NCI-H526 (cell line): ENCODE measurements around the gene ITGAD.

Experiments used
- DNase-seq, 2 experiments: peaks; one replicate each; lab custom pipeline; 2025; lab: John Stamatoyannopoulos, UW

The ITGAD gene

DNA sequence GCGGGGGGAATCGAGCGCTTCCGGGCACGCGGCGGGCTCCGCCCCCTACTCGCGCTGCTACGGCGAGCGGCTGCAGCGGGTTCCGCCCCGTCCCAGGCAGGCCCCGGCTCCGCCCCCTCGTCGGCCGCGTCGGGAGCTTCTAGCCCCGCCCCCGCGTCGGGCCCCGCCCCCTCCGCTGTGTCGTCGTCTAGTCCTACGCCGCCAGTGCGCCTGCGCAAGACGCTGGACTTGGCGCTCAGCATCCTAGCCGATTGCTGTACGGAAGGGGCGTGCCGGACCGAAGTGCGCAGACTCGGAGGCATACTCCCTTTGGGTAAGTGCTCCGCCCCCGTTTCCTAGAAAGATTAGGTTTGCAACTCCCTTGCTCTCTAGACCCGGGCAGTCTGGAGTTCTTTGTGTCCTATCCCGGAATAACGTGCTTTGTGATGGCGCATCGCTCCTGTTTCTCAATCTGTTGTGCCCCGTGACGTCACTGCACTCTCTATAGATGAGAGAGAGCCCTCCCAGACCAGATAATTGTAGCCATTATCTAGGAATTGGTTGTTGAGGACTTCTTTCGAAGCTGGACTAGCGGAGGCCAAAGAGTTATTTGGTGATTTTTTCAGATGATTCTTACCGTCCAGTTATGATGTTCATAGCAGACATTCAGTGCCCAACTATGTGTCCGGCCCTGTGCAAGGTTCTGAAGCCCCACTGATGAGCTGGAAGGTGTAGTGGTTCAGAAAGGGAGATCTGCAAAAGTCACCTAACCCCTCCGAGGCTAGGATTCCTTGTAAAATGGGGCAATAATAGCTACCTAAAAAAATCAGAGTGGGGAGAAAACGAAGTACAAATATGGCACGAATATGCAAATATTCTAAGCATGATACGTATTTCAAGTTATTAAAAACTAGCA, 66.8 kb downstream of the ITGAD start:
- peak; percentile 96 to 99 for DNase-seq

GRCh38 chr16:31460582-31461002, 67.5 kb downstream of the ITGAD start:
- peak in 1 of 2 experiments; percentile 48 for DNase-seq

DNA sequence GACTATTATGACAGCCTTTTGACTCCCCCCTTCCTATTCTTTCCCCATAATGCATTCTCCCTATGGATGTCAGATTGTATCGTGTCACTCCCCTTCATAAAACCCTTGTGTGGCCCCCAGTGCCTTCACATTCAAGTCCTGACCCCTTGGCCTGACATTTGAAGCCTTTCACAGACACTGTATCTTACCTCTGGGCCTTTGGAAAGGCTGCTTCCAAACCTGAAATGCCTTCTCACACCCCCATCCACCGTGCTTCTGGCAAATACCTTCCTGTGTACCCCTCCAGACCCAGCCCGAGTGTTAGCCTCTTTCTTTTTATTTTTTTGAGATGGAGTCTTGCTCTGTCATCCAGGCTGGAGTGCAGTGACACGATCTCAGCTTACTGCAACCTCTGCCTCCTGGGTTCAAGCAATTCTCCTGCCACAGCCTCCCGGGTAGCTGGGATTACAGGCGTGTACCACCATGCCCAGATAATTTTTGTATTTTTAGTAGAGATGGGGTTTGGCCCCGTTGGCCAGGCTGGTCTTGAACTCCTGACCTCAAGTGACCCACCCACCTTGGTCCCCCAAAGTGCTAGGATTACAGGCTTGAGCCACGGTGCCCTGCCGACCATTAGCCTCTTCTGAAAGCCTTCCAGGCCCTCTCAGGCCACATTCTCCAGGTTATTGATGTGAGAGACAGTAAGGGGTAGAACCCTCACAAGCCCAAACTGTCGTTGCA, 68.2 kb downstream of the ITGAD start:
- no peak for DNase-seq

- no peak for DNase-seq
Observed at GRCh38 chr16:31461921-31462804, 69.0 kb downstream of the ITGAD start.

DNA sequence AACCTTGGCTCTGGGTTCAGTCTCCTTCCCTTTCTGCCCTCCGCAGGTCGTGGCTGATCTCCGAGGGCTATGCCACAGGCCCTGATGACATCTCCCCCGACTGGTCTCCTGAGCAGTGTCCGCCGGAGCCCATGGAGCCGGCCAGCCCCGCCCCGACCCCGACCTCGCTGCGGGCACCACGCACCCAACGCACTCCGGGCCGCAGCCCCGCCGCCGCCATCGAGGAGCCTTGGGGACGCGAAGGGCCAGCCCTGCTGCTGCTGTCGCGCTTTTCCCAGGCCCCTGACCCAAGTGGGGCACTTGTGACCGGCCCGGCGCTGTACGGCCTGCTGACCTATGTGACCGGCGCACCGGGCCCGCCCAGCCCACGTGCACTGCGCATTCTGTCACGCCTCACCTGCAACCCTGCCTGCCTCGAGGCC, 71.2 kb downstream of the ITGAD start:
- DNase-seq: no peak

DNA sequence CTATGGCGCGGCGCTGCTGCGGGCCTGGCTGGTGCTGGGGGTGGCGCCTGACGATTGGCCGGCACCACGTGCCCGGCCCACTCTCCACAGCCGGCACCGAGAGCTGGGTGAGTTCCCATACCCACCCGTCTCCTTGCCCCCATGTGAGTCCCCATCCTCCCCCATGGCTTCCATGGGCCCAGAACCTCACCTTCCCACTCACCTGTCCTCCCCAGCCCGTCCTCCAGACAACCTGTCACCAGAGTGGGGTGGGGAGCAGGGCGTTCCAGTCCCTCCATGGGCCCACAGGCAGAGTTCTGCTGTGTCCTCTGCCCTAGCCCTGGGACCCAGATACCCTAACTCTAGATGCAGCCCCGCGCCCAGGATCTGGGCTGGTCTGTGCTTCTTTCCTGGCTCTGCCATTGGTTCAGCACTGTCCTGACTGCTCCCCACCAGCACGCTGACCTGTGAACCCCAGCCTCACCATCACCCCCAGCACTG, 71.7 kb downstream of the ITGAD start:
- no peak for DNase-seq

DNA sequence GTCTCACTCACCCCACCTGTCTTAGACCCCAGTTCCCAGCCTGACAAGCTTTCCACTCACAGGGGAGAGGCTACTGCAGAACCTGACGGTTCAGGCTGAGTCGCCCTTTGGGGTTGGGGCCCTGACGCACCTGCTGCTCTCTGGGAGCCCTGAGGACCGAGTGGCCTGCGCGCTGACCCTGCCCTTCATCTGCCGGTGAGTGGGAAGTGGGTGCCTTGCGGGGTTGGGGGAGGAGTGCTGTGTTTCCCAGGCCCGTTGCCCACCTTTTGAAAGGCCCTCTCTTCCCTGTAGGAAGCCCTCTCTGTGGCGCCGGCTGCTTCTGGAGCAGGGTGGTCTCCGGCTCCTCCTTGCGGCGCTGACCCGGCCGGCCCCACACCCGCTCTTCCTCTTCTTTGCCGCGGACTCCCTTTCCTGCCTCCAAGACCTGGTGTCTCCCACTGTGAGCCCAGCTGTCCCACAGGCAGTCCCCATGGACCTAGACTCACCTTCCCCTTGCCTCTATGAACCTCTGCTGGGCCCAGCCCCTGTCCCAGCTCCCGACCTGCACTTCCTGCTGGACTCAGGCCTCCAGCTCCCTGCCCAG, 72.7 kb downstream of the ITGAD start:
- DNase-seq: no peak

DNA sequence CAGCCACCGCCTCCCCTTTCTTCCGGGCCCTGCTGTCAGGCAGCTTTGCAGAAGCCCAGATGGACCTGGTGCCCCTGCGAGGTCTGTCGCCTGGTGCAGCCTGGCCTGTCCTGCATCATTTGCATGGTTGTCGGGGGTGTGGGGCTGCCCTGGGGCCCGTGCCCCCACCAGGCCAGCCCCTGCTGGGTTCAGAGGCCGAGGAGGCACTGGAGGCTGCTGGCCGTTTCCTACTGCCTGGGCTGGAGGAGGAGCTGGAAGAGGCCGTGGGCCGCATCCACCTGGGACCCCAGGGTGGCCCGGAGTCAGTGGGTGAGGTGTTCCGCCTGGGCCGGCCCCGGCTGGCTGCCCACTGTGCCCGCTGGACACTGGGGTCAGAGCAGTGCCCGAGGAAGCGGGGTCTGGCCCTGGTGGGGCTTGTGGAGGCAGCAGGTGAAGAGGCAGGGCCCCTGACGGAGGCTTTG, 73.3 kb downstream of the ITGAD start:
- DNase-seq: no peak

GRCh38 chr16:31467151-31467773, 74.1 kb downstream of the ITGAD start:
- DNase-seq: no peak

DNA sequence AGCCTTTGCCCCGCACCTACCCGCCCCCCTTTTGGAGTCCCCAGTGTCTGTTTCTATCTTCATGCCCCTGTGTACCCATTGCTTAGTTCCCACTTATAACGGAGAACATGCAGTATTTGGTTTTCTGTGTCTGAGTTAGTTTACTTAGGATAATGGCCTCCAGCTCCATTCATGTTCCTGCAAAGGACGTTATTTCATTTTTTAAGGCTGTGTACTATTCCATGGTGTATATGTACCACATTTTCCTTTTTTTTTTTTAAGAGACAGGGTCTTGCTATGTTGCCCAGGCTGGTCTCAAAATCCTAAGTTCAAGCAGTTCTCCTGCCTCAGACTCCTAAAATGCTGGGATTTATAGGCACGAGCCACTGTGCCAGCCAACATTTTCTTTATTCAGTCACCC, 74.7 kb downstream of the ITGAD start:
- DNase-seq: no peak

- DNase-seq: no peak
Observed at GRCh38 chr16:31470615-31471014, 77.5 kb downstream of the ITGAD start.

DNA sequence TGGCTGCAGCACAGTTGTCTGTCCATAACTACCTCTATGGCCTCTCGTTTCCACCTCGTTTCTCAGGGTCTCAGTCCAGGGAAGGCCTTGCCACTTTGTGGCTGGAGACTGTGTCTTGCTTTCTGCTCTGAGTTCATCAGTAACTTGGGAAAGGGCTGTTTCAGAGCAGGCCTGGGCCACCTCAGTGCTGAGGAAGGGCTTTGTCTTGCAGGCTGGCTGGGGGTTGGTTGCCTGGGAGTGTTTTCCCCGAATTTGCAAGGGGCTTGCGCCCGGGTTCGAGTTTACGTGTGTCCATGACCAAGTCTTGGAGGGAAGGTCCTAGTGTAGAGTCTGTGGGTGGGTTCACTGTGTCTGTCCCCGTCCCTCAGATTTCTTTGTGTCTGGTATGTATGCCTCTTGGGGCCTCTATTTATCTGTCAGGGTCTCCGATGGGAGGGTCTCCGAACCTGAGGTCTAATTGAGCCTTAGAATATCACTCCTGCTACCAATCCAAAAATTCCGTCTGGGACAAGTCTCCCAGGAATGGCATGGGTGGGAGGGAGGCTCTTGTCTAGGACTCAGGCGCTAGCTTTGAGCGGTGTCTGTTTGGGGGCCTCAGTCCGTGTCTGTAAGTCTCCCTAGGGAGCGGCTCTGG, 78.2 kb downstream of the ITGAD start:
- DNase-seq: no peak

- DNase-seq: peak in 1 of 2 experiments; percentile 32
Observed at GRCh38 chr16:31471875-31472708, 79.0 kb downstream of the ITGAD start, which contains the start of gene TGFB1I1. TSS of gene TGFB1I1 (plus strand) at chr16:31472152. CDS start at chr16:31472189, 37 bp downstream.

GRCh38 chr16:31472709-31473203, 79.6 kb downstream of the ITGAD start:
- DNase-seq: peak; percentile 23 to 61

DNA sequence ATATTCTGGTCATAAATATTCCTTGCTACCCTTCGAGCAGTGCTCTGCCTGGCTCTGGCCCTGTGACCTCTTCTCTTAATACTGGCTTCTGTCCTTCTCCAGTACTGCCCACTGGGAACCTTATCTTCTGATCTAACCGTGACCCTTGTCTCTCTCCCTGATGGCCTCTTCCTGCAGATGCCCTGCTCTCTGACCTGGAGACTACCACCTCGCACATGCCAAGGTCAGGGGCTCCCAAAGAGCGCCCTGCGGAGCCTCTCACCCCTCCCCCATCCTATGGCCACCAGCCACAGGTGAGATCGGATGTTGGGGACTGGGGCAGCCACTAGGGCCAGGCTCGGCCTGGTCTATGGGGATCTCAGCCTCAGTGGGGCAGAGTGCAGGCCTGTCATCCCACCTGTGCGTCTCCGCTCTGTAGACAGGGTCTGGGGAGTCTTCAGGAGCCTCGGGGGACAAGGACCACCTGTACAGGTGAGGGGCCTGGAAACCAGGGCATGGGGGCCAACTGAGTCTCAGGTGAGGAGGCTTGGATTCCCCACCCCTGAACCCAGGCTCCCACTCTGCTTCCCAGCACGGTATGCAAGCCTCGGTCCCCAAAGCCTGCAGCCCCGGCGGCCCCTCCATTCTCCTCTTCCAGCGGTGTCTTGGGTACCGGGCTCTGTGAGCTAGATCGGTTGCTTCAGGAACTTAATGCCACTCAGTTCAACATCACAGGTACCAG, 80.3 kb downstream of the ITGAD start:
- DNase-seq: no peak

DNA sequence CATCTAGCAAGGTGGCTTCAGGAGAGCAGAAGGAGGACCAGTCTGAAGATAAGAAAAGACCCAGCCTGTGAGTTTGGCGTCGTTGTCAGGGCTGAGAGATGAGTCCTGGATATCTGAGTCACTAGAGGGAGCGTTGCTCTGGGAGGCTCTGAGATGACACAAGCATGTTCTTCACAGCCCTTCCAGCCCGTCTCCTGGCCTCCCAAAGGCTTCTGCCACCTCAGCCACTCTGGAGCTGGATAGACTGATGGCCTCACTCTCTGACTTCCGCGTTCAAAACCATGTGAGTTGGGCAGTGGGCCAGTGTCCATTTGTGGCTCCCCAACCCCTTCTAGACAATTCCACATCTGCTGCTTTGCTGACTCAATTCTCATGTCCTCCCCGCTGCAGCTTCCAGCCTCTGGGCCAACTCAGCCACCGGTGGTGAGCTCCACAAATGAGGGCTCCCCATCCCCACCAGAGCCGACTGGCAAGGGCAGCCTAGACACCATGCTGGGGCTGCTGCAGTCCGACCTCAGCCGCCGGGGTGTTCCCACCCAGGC, 81.1 kb downstream of the ITGAD start:
- no peak for DNase-seq

DNA sequence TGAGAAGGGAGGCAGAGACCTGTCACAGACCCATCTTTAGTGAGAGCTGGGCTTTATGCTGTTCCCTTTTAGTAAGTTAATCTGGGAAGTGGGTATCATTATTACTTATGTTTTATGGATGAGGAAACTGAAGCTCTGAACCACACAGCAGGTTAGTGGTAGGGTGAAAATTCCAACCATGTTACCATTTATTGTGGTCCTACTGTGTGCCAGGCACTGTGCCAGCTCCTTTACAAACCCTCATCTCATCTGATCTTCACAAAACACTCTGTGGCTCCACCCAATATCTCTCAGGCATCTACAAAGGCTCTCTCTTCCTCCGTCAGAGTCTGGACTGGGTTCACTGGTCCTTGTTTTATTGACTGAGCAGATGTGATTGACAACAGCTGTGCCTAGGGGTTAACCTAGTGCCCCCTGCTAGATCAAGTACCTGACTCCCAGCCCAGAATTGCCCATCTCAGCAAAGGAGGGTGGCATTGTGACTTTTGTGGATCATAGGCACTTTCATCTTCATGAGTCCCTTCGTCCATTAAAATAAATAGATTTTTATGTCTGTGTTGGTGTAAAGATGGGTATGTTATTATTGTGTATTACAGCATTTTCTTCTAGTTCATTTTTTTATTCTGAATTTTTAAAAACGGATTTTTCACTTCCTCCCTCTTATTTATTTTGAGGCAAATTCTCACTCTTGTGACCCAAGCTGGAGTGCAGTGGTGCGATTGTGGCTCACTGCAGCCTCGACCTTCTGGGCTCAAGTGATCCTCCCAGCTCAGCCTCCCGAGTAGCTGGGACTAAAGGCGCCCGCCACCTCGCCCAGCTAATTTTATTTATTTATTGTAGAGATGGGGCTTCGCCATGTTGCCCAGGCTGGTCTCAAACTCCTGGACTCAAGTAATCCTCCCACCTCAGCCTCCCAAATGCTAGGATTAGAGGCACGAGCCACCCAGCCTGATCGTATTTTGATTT, 81.9 kb downstream of the ITGAD start:
- no peak for DNase-seq
